NCI-H524 (cell line): Measurements from ENCODE around the gene ZFYVE9.
"Not testable (repeated sequence)": the region's sequence is repeated elsewhere in the genome, so short reads cannot be mapped to it uniquely, and the experiment has no call there.

ENCODE experiments used
- DNase-seq, 2 experiments: peaks; one replicate each; lab custom pipeline; 2025; lab: John Stamatoyannopoulos, UW

Gene ZFYVE9, protein sequence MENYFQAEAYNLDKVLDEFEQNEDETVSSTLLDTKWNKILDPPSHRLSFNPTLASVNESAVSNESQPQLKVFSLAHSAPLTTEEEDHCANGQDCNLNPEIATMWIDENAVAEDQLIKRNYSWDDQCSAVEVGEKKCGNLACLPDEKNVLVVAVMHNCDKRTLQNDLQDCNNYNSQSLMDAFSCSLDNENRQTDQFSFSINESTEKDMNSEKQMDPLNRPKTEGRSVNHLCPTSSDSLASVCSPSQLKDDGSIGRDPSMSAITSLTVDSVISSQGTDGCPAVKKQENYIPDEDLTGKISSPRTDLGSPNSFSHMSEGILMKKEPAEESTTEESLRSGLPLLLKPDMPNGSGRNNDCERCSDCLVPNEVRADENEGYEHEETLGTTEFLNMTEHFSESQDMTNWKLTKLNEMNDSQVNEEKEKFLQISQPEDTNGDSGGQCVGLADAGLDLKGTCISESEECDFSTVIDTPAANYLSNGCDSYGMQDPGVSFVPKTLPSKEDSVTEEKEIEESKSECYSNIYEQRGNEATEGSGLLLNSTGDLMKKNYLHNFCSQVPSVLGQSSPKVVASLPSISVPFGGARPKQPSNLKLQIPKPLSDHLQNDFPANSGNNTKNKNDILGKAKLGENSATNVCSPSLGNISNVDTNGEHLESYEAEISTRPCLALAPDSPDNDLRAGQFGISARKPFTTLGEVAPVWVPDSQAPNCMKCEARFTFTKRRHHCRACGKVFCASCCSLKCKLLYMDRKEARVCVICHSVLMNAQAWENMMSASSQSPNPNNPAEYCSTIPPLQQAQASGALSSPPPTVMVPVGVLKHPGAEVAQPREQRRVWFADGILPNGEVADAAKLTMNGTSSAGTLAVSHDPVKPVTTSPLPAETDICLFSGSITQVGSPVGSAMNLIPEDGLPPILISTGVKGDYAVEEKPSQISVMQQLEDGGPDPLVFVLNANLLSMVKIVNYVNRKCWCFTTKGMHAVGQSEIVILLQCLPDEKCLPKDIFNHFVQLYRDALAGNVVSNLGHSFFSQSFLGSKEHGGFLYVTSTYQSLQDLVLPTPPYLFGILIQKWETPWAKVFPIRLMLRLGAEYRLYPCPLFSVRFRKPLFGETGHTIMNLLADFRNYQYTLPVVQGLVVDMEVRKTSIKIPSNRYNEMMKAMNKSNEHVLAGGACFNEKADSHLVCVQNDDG (N-terminal part only)

DNA sequence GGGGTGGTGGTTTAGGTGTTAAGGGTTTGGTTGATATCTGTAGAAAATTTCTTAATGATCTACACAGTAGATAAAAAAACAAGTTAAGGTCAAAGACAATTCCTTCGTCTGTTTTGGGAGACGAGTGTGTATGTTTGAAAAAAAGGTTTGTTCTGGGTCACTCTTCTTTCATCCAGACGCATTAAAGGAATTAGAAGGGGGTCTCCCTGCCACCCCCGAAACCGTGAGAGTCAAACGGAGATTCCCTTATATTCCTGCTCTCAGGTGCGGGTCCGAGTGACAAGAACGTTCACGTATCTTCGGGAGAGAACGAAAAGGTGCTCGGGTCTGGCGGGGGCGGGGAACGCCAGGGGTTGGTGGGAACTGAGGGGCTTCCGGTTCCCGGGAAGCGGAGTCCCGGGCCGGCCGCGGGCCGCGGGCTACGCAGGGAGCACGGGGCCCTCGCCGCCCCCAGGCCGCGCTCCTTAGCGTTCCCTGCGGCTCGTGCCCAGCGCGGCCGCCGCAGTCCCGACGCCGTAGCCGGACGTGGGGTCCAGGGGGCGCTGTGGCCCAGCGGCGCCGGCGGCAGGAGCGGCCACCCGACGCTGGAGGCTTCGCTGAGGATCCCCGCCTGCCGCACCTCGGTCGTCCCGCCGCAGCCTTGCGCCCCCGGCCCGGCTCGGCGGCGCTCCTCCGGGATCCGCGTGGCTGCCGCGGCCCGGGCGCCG is at the start of gene ZFYVE9:
Gene ZFYVE9, plus strand, starts transcription at position 577 of the 707 bp plus-strand sequence. CDS start 91,118 bp downstream, outside the sequence.
- peak; percentile 44 to 76 for DNase-seq

DNA sequence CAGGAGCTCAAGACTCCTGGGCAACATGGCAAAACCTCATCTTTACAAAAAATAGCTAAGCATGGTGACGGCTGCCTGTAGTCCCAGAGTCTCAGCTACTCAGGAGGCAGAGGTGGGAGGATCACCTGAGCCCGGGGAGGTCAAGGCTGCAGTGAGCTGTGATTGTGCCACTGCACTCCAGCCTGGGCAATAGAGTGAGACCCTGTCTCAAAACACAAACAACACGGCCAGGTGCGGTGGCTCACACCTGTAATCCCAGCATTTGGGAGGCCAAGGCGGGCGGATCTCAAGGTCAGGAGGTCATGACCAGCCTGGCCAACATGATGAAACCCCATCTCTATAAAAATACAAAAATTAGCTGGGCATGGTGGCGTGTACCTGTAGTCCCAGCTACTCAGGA is 47.6 kb upstream of the ZFYVE9 start:
- not testable (repeated sequence) for DNase-seq

DNA sequence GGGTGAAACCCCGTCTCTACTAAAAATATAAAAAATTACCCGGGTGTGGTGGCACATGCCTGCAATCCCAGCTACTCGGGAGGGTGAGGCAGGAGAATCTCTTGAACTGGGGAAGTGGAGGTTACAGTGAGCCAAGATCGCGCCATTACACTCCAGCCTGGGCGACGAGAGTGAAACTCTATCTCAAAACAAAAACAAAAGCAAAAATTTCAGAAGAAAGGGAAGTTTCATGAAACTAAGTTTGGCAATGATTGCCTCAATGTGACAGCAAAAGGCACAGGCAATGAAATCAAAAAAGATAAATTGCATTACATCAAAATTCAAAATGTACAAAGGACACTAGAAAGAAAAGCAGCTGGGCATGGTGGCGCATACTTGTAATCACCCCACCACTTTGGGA is 45.7 kb upstream of the ZFYVE9 start:
- DNase-seq: no peak

DNA sequence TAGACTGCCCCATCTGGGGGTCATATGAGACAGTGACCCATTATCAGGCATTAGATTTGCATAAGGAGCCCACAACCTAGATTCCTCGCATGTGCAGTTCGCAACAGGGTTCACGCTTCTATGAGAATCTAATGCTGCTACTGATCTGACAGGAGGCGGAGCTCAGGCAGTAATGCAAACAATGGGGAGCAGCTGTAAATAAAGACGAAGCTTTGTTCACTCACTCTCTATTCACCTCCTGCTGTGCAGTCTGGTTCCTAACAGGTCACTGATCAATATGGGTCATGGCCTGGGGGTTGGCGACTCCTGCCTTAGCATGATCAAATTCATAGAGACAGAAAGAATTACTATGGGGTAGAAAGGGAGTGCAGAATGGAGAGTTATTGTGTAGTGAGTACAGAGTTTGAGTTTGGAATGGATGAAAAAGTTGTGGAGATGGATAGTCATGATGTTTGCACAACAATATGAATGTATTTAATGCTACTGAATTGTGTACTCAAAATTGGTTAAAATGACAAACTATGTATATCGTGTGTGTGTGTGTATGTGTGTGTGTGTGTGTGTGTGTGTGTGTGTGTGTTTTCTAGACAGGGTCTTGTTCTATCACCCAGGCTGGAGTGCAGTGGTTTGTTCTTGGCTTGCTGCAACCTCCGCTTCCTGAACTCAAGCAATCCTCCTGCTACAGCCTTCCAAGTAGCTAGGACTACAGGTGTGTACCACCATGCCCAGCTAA is 43.6 kb upstream of the ZFYVE9 start:
- no peak for DNase-seq

DNA sequence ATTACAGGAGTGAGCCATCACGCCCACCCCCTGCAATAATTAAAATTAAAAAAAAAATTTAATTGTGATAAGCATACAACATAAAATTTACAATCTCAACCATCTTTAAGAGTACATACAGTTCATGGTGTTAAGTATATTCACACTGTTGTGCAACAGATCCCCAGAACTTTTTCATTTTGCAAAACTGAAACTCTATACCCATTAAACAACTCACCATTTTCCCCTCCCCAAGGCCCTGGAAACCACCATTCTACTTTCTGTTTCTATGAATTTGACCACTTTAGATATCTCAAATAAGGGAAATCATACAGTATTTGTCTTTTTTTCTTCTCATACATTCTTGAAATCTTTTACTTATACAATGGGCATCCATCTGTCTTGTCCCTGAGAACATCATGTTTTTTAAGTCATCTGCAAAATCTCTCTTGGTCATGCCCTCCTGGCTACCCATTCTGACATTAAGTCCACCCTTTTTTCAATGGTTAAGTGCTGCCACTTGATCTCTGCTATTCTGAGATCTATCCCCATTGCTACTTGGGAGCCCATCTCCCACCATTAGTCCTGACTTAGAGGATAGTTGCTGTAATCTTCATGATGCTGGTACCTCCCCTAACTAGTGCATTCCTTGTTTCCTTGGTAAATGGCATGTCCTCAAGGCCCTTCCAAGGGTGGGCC is 39.4 kb upstream of the ZFYVE9 start:
- no peak for DNase-seq

DNA sequence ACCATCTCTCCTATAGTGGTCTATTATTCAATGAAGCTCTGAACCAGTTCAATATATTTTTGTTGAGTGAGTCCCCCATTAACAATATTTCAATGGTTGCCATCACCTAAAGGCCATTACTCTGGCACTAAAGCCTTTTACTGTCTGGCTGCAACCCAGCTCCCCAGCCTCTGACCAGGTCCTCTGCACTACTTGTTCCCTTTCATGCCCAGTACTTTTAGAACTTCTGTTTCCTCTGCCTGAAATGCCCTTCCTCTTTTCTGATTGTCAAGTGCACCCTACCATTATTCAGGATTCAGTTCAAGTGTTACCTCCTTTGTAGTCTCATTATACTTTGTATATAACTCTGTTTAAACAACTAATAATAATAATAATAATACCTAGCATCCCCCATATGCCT is 30.4 kb upstream of the ZFYVE9 start:
- no peak for DNase-seq

DNA sequence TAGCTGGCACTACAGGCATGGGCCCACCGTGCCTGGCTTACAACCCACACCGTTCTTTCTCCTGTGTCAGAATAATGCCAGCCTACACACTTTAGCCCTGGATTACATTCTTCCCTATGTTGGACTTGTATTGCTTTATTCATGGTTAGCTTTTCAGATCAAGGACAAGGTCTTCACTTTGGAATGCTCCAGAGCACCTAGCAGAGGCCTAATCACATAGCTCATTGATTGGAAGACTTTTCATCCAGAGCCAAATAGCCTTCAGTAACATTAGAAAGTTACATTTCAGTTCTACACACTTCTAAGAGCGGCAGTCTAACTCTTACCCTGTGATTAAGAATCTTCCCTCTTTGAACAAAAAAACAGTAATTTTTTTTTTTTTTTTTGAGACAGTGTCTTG is 29.4 kb upstream of the ZFYVE9 start:
- no peak for DNase-seq

DNA sequence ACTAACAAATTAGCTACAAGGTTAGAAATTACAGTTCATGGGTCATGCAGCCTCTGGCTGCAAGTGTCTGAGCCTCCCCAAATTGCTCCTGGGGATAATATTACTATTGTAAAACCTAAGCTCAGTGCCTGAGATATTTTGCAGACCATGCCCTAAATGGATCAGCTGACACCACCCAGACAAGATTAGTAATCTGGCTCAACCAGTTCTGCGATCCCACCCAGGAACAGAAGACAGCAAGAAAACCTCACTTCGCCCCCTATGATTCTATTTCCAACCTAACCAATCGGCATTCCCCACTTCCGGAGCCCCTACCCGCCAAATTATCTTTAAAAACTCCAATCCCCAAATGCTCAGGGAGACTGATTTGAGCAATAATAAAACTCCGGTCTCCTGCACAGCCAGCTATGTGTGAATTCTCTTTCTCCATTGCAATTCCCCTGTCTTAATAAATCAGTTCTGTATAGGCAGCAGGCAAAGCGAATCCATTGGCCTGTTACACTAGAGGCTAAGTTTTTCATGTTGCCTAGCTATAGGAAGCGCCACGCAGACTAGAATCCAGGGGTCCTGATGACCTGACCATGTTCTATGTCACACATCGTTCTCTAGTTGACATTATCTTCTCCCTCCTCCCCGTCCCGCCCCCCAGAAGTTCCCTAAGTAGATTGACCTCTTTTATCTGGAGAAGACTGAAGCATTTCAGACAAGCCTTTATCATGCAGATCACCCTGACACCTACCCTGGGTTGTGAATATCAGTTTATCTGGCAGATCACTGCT is 22.4 kb upstream of the ZFYVE9 start:
- no peak for DNase-seq

DNA sequence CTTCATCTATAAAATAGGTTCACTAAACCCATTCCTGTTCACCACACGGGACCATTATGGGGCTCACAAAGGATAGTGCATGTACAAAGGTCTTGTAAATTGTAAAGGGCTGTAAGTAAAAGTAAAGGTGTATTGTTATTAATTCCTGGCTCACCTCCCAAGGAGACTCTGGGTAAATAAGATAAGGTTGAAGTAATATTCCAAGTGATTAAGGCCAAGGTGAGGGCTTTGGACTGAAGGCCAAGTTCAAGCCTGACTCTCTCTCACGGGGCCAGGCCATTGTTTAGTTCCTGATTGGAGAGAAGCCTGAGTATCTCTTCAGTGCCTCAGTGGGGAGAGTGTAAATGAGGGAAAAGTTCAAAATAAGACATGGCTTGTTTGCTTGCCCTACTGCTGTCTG is 19.5 kb upstream of the ZFYVE9 start:
- DNase-seq: no peak

DNA sequence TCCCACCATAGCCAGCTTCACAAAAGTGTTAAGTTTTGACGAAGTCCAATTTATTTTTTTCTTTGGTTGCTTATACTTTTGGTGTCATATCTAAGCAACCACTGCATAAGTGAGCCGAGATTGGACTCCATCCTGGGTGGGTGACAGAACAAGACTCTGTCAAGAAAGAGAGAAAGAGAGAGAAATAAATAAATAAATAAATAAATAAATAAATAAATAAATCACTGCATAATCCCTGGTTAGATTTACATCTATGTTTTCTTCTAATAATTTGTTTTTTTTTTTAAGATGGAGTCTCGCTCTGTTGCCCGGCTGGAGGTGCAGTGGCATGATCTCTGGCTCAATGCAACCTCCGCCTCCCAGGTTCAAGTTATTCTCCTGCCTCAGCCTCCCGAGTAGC is 18.3 kb upstream of the ZFYVE9 start:
- no peak for DNase-seq

DNA sequence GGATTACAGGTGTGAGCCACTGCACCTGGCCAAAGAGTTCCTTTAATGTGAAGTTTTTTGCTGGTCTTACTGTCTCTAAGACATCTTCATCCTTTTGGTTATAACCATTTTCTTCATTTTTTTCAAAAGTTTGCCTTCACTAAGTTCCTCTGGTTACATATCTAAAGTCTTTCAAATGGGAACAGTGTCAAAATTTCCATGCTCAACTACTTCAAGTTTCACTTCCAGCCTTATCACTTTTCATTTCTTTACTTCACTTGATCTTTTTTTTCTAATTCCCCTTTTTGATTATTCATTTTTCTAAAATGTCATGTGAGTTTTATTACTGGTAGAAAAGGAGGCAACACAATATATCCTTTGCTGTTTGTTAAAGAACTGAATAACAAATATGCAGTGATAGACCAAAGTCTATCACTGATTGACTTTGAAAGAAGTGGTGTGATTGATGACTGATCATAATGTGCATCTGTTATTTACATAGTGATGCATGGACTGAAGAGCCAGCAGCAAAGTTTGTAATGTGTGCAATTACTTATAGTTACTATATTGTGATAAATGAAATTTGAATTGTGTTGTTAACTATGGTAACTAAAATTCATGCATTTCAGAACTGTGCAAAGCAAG is 16.0 kb upstream of the ZFYVE9 start:
- no peak for DNase-seq

DNA sequence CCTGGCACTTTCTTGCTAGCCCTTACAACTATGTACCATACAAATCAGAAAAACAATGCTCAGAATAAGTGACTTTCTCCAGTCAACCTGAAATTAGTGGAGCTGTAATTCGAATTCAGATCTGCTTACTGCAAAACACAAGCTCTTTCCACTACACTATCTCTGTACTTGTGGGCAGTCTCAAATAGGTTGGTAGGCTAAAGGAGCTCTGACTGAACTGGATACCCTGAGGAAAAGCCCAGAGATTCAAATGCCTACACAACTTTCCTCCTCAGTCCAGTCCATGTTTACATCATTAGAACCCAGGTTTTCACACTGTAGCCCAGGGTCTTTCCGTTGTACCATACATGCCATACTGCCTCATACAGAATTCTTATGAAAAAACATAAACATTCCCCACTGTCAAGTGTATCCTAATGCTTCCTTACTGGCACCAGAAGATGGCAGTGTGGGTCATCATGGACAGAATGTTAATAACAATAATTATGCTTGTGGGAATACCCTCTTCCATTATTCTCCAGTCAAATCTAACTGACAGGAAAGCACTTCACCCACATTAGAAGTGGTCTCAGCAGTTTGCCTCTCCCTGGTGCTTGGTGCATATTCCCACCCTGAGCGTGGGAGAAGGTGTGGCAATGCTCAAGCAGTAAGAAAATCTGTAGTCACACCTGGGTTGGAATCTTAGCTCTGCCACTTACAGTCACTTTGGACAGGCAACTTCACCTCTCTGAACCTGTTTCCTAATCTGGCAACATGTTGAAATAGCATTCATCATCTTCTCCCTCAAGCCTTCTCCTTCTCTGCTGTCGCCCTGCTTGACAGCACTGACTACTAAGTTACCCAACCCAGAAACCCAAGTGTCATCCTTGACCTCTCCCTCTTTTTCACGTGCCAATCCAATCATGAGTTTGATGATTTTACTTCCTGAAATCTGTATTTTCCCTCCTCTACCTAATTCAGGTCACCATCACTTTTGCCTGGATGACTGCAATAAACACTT is 14.4 kb upstream of the ZFYVE9 start:
- DNase-seq: peak; percentile 37 to 71

DNA sequence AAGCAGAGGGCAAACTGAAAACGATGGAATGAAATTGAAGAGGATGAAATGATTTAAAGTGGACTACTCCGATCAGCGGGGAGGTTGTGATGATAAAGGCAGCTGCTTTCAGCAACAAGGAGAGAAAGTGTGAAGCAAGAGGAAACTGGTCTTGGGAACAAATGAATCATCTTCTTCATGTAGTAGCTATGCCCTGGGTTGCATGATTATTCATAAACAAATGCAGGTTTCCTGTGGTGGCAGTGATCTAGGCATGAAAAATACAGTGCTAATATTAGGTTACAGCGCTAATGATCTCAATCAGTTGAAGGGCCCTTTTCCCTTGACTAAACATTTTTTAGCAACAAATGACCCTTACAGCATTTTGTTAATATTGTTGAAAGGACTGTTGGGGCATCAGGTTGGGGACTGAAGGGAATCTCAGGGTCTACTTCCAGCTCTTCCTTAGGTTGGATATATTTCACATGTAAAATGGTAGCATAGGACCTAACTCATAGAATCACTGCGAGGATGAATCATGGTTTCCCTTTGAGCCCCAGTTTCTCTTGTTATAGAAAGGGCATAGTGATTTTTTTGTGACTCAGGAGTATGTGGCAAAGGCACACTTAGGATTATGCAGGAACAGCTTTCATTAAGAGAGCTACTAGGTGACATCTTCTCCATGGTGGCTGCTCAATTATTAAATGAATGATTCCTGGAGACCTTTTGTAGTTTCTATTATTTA is 1.9 kb upstream of the ZFYVE9 start:
- no peak for DNase-seq

DNA sequence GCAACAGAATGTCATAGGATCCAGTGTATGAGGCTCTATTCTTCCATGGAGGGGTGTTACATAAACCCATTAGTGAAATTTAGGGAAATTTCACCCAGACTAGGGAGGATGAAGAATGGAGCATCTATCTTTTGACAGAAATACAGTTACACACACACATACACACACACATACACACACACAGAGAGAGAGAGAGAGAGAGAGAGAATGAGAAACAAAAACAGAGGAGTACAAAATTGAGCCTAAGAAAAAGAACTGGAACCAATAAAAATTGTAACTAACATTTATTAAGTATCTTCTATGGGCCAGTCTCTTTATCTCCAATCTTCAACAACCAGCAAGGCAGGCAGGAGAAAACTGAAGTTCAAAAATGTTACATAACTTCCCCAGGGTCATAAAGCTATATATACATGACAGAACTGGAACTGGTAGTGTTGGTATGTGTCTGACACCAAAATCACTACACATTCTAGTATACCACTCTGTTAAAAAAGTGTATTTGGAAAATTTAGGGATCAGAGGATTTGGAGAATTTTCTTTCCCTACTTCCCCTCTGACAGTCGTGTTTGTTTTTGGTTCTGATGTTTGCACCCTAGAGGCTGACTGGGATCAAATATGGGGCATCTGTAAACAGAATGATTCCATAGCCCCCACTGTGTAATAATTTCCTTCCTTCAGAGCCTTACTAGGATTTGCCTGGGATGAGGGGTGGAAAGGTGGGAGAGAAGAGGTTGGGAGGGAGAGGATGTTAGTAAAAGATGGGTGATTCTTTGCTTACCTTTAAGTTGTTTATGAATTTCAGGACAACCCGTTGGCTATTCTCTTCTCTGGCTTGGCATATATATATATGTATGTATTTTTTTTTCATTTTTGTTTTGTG is 1.0 kb upstream of the ZFYVE9 start:
- DNase-seq: peak in 1 of 2 experiments; percentile 14

DNA sequence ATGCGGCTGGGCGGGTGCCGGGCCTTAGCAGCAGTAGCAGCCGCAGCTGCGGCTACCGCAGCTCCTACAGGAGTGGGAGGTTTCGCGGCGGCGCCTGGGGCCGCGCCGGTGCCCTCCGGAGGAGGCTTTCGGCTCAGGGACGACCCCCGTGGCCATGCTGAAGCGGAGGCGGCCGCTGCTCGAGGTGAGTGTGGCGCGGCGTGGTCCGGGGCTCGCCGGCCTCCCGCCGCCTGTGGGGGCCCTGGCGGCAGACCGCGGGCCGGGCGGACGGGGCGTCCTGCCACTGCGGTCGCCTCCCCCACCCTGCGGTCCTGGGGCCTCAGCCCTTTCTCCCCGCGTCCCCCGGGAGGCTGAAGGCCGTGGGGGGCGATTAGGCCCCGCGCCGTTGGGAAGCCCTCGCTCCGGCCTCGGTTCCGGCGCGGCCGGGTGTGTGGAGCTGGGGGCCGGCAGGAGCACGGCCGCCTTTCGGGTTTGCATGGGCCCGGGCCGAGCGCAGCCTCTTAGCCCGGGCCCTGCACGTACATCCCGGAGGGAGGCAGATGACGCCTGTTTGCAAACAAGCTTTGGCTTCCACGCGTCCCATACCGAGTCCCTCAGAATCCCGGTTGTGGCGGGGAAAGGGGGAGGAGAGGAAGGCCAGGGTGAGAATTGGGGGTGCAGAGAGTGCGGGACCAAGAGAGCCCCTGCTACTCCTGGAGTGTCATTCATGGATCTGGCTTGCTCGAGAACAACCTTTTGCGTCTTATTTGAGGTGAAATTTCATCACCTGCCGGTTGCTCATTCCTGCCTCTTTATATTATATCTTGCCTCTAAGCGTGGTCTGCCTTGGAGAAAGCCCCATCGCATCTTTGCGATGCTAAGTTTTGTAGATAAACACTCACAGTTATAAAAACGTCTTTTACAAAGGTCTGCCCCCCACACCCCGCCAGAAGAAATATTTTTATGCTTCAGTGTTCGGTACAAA is 613 bp downstream of the ZFYVE9 start:
- DNase-seq: peak; percentile 22 to 69
